ENCODE measurements around the gene RBMXL3. TPM values are rescaled to one million over a fixed set of nuclear protein-coding genes. Genes with fewer than 3 reads are reported as not detected.
"Not testable (repeated sequence)": the region's sequence is repeated elsewhere in the genome, so short reads cannot be mapped to it uniquely, and the experiment has no call there.

The RBMXL3 gene
- polyA plus RNA-seq, 1 experiment = not detected

DNA sequence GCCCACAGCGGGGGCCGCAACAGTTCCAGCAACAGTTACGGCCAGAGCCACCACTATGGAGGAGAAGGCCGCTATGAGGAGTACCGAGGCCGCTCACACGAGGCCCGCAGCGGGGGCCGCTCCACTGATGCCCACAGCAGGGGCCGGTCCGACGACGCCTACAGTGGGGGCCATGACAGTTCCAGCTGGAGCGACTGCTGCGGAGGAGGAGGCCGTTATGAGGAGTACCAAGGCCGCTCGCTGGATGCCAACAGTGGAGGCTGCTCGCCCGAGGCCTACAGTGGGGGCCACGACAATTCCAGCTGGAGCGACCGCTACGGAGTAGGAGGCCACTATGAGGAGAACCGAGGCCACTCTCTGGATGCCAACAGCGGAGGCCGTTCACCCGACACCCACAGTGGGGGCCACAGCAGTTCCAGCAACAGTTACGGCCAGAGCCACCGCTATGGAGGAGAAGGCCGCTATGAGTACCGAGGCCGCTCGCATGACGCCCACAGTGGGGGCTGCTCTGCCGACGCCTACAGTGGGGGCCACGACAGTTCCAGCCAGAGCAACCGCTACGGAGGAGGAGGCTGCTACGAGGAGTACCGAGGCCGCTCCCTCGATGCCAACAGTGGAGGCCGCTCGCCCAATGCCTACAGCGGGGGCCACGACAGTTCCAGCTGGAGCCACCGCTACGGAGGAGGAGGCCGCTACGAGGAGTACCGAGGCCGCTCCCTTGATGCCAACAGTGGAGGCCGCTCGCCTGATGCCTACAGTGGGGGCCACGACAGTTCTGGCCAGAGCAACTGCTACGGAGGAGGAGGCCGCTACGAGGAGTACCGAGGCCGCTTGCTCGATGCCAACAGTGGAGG lies 1.7 kb downstream of the RBMXL3 start:
- no peak for DNase-seq (ENCODE audit: low read depth, low spot score)
- H3K27ac ChIP-seq (ENCODE audit: low read depth, low read length) = no peak overlapping the region

GRCh38 chrX:115191490-115192243 lies 2.5 kb downstream of the RBMXL3 start:
- CTCF ChIA-PET = no interaction called here
- POLR2A ChIA-PET = no interaction called here
- TF ChIP-seq CTCF (IDR thresholded peaks at IDR 0.05; ENCODE audit: low read depth, low read length) = no peak
- H3K27me3 ChIP-seq (ENCODE audit: control insufficient read depth, insufficient read depth, low read length) = no peaks in the 10 kb centered on the region
- H3K9me3 ChIP-seq (ENCODE audit: control insufficient read depth, insufficient read depth, low read length) = peaks cover 34% of the 10 kb centered on the region
- H3K4me3 ChIP-seq (ENCODE audit: low read depth, low read length) = no peak overlapping the region
- H3K27ac ChIP-seq (ENCODE audit: low read depth, low read length) = no peak overlapping the region
- DNase-seq (ENCODE audit: low read depth, low spot score) = no peak

More for the DNA sequence above, 1.7 kb downstream of the RBMXL3 start:
- POLR2A ChIA-PET = no interaction called here
- H3K4me3 ChIP-seq (ENCODE audit: low read depth, low read length) = no peak overlapping the region
- peaks cover 34% of the 10 kb centered on the region for H3K9me3 ChIP-seq (ENCODE audit: control insufficient read depth, insufficient read depth, low read length)
- no peaks in the 10 kb centered on the region for H3K27me3 ChIP-seq (ENCODE audit: control insufficient read depth, insufficient read depth, low read length)
- CTCF ChIA-PET = no interaction called here
- TF ChIP-seq CTCF (IDR thresholded peaks at IDR 0.05; ENCODE audit: low read depth, low read length) = no peak

DNA sequence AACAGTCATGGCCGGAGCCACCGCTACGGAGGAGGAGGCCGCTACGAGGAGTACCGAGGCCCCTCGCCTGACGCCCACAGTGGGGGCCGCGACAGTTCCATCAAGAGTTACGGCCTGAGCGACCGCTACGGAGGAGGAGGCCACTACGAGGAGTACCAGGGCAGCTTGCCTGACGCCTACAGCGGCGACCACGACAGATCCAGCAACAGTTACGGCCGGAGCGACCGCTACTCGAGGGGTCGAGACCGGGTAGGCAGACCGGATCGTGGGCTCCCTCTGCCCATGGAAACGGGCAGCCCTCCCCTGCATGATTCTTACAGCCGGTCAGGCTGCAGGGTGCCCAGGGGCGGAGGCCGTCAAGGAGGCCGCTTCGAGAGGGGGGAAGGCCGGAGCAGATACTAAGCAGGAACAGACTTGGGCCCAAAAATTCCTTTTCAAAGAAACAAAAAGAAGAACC lies 3.1 kb downstream of the RBMXL3 start:
- ChIA-PET CTCF (no interaction called here), POLR2A (no interaction called here)
- Histone ChIP-seq H3K9me3 (ENCODE audit: control insufficient read depth, insufficient read depth, low read length) (peaks cover 34% of the 10 kb centered on the region), H3K4me3 (ENCODE audit: low read depth, low read length) (no peak overlapping the region), H3K27ac (ENCODE audit: low read depth, low read length) (no peak overlapping the region), H3K27me3 (ENCODE audit: control insufficient read depth, insufficient read depth, low read length) (no peaks in the 10 kb centered on the region)
- TF ChIP-seq CTCF (IDR thresholded peaks at IDR 0.05; ENCODE audit: low read depth, low read length) = no peak
- DNase-seq (ENCODE audit: low read depth, low spot score) = no peak

- no peaks in the 10 kb centered on the region for H3K27me3 ChIP-seq (ENCODE audit: control insufficient read depth, insufficient read depth, low read length)
- DNase-seq (ENCODE audit: low read depth, low spot score) = no peak
- POLR2A ChIA-PET = no interaction called here
- H3K4me3 ChIP-seq (ENCODE audit: low read depth, low read length) = no peak overlapping the region
- no peak overlapping the region for H3K27ac ChIP-seq (ENCODE audit: low read depth, low read length)
- no peak for TF ChIP-seq CTCF (IDR thresholded peaks at IDR 0.05; ENCODE audit: low read depth, low read length)
- CTCF ChIA-PET = no interaction called here
- H3K9me3 ChIP-seq (ENCODE audit: control insufficient read depth, insufficient read depth, low read length) = peaks cover 7% of the 10 kb centered on the region
Measured at GRCh38 chrX:115204040-115204439, 14.8 kb downstream of the RBMXL3 start.

DNA sequence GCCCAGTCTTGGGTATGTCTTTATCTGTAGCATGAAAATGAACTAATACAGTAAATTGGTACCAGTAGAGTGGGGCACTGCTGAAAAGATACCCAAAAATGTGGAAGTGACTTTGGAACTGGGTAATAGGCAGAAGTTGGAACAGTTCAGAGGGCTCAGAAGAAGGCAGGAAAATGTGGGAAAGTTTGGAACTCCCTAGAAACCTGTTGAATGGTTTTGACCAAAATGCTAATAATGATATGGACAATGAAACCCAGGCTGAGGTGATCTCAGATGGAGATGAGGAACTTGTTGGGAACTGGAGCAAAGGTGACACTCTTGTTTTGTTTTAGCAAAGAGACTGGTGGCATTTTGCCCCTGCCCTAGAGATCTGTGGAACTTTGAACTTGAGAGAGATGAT lies 20.3 kb downstream of the RBMXL3 start:
- H3K9me3 ChIP-seq (ENCODE audit: control insufficient read depth, insufficient read depth, low read length); DNase-seq (ENCODE audit: low read depth, low spot score); POLR2A ChIA-PET; H3K27me3 ChIP-seq (ENCODE audit: control insufficient read depth, insufficient read depth, low read length); CTCF ChIA-PET; H3K27ac ChIP-seq (ENCODE audit: low read depth, low read length); H3K4me3 ChIP-seq (ENCODE audit: low read depth, low read length): not testable (repeated sequence)
